HUES6 (cell line): ENCODE results near the gene SPATA6L.

Experiments
- H3K27ac ChIP-seq: 2 replicates; pipeline ENCODE4 v1.7.0; 2013; ENCODE audit warnings: low read depth, mild to moderate bottlenecking, low read length, inconsistent platforms
- H3K27me3 ChIP-seq: 2 replicates; pipeline ENCODE4 v1.6.1; 2013; ENCODE audit warnings: low read length; ENCODE audit not compliant: control insufficient read depth, insufficient read depth
- H3K36me3 ChIP-seq: 2 replicates; pipeline ENCODE4 v1.6.1; 2013; ENCODE audit warnings: low read length; ENCODE audit not compliant: control insufficient read depth, insufficient read depth
- H3K4me1 ChIP-seq: 2 replicates; pipeline ENCODE4 v1.6.1; 2013; ENCODE audit warnings: low read length; ENCODE audit not compliant: control insufficient read depth, insufficient read depth
- H3K4me3 ChIP-seq: 2 replicates; pipeline ENCODE4 v1.5.1; 2013; ENCODE audit warnings: low read depth, low read length
- H3K9ac ChIP-seq: one replicate; pipeline ENCODE4 v1.6.1; 2013; ENCODE audit warnings: mild to moderate bottlenecking, low read length
- H3K9me3 ChIP-seq: 2 replicates; pipeline ENCODE4 v1.6.1; 2013; ENCODE audit warnings: low read depth, low read length; ENCODE audit not compliant: control insufficient read depth, insufficient read depth

The SPATA6L gene

GRCh38 chr9:4585135-4585534 lies 81.1 kb downstream of the SPATA6L start:
- H3K4me3 ChIP-seq, result no peak overlapping the region
- H3K4me1 ChIP-seq, result no peaks in the 10 kb centered on the region
- H3K27ac ChIP-seq, result no peak overlapping the region
- no peak overlapping the region for H3K9ac ChIP-seq
- H3K9me3 ChIP-seq, result no peaks in the 10 kb centered on the region
- H3K36me3 ChIP-seq, result no peaks in the 10 kb centered on the region
- H3K27me3 ChIP-seq, result no peaks in the 10 kb centered on the region

DNA sequence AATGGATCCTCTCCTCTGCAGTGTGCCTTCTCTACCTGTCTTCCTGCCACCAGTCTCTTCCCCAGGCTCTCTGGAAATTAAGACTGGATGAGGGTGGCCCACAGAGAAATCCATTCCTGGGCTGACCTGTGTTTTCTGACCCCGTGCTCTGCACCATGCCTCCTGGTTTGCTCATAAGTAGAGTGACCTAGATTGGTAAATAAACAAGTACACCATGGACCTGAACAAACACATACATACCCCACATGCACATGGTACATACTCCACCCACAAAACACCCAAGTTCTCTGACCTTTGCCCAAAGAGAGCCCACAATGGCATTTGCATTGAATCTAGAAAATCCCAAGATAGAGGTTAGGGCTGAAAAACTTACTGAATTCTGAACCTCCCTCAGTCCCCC lies 81.6 kb downstream of the SPATA6L start:
- no peaks in the 10 kb centered on the region for H3K4me1 ChIP-seq
- no peak overlapping the region for H3K4me3 ChIP-seq
- no peak overlapping the region for H3K27ac ChIP-seq
- H3K9me3 ChIP-seq, result no peaks in the 10 kb centered on the region
- no peaks in the 10 kb centered on the region for H3K36me3 ChIP-seq
- H3K27me3 ChIP-seq, result no peaks in the 10 kb centered on the region
- no peak overlapping the region for H3K9ac ChIP-seq

DNA sequence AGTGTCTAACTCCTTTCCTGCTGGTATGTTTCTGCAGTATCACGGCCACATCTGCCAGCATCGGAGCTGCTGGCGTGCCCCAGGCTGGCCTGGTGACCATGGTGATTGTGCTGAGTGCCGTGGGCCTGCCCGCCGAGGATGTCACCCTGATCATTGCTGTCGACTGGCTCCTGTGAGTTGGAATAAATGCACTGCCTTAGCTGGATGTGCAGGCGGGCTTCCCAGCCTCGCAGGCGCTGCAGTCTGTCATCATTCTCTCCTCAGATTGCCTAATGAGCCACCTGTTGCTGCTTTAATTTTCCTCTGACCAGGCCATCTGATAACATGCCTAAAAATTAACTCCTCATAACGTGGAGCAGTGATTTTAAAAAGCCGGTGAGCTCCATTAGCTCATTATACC lies 83.3 kb downstream of the SPATA6L start:
- Histone ChIP-seq H3K36me3 (no peaks in the 10 kb centered on the region), H3K9me3 (no peaks in the 10 kb centered on the region), H3K27ac (no peak overlapping the region), H3K4me3 (no peak overlapping the region), H3K4me1 (no peaks in the 10 kb centered on the region), H3K9ac (no peak overlapping the region), H3K27me3 (no peaks in the 10 kb centered on the region)

GRCh38 chr9:4581861-4582565 lies 84.3 kb downstream of the SPATA6L start:
- Histone ChIP-seq H3K27me3 (no peaks in the 10 kb centered on the region), H3K4me1 (no peaks in the 10 kb centered on the region), H3K9ac (no peak overlapping the region), H3K4me3 (no peak overlapping the region), H3K36me3 (no peaks in the 10 kb centered on the region), H3K27ac (no peak overlapping the region), H3K9me3 (no peaks in the 10 kb centered on the region)

- no peaks in the 10 kb centered on the region for H3K36me3 ChIP-seq
- no peaks in the 10 kb centered on the region for H3K9me3 ChIP-seq
- H3K27ac ChIP-seq, result no peak overlapping the region
- H3K27me3 ChIP-seq, result no peaks in the 10 kb centered on the region
- no peaks in the 10 kb centered on the region for H3K4me1 ChIP-seq
- no peak overlapping the region for H3K4me3 ChIP-seq
- H3K9ac ChIP-seq, result no peak overlapping the region
Observed at GRCh38 chr9:4581035-4581760, 85.1 kb downstream of the SPATA6L start.

- Histone ChIP-seq H3K27me3 (no peaks in the 10 kb centered on the region), H3K9me3 (no peaks in the 10 kb centered on the region), H3K36me3 (no peaks in the 10 kb centered on the region), H3K4me1 (peaks cover 5% of the 10 kb centered on the region; the same call in 1 of the 2 replicates), H3K27ac (no peak overlapping the region), H3K4me3 (no peak overlapping the region), H3K9ac (no peak overlapping the region)
Observed at GRCh38 chr9:4579001-4579400, 87.3 kb downstream of the SPATA6L start.

- no peak overlapping the region for H3K4me3 ChIP-seq
- H3K9me3 ChIP-seq, result no peaks in the 10 kb centered on the region
- H3K4me1 ChIP-seq, result peaks cover 7% of the 10 kb centered on the region; the same call in 1 of the 2 replicates
- no peak overlapping the region for H3K9ac ChIP-seq
- no peaks in the 10 kb centered on the region for H3K36me3 ChIP-seq
- H3K27ac ChIP-seq, result no peak overlapping the region
- H3K27me3 ChIP-seq, result no peaks in the 10 kb centered on the region
Observed at GRCh38 chr9:4576448-4576847, 89.8 kb downstream of the SPATA6L start.

DNA sequence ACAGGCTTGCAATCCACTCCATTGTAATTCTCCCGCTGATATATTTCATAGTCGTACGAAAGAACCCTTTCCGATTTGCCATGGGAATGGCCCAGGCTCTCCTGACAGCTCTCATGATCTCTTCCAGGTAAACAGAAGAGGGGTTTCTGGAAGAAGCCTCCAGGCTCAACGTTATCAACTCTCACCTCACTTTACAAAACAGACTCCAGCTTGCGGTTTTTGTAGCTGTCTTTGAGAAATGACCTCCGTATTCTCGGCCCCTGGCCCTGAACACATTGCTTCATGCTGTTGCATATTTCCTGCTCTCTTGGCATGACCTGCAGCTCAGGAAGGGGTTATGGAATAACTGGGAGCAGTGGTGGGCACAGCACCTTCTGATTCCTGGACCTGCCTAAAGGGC lies 90.3 kb downstream of the SPATA6L start:
- Histone ChIP-seq H3K4me3 (no peak overlapping the region), H3K36me3 (no peaks in the 10 kb centered on the region), H3K9ac (no peak overlapping the region), H3K9me3 (no peaks in the 10 kb centered on the region), H3K27ac (no peak overlapping the region), H3K4me1 (peaks cover 7% of the 10 kb centered on the region; the same call in 1 of the 2 replicates), H3K27me3 (no peaks in the 10 kb centered on the region)

DNA sequence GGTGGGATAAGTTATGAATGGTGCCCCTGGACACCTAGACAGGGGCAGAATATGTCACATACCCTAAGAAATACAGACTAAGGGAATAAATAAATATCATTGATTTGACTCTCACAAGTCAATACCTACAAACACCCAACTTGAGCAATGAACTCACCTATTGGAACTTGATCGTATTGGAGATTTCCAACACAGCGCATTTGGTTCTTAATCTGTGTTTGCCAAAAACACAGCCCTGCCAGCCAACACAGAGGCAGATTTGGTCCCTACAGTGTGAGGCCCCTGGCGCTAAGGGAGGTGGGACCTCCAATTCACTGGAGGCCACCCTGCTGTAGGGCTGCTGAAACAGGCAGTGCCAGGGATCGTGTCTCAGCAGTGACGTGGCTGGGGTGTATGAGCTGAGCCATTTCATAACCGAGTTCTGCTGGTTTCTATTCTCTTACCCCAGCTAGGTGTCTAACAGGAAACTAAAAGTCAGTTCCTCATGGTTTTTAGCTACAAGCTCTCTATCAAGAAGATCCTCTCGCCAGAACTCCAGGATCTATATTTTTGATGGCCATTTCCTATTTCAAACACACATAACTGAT lies 91.5 kb downstream of the SPATA6L start:
- Histone ChIP-seq H3K36me3 (no peaks in the 10 kb centered on the region), H3K9ac (no peak overlapping the region), H3K4me1 (peaks cover 7% of the 10 kb centered on the region; the same call in 1 of the 2 replicates), H3K27ac (no peak overlapping the region), H3K9me3 (no peaks in the 10 kb centered on the region), H3K27me3 (no peaks in the 10 kb centered on the region), H3K4me3 (no peak overlapping the region)

GRCh38 chr9:4573634-4574389 lies 92.5 kb downstream of the SPATA6L start:
- Histone ChIP-seq H3K9ac (no peak overlapping the region), H3K9me3 (no peaks in the 10 kb centered on the region), H3K4me3 (no peak overlapping the region), H3K4me1 (peaks cover 7% of the 10 kb centered on the region; the same call in 1 of the 2 replicates), H3K27ac (no peak overlapping the region), H3K36me3 (no peaks in the 10 kb centered on the region), H3K27me3 (no peaks in the 10 kb centered on the region)
